Suprapubic skin (tissue), 4 donors: ENCODE measurements around the gene TMEM170A.
"Not testable (repeated sequence)": the region's sequence is repeated elsewhere in the genome, so short reads cannot be mapped to it uniquely, and the experiment has no call there.

Source experiments
- CTCF ChIP-seq, 2 donors: fragments of 200-600 bp in 1 of 2; fragments of 450-650 bp in 1 of 2; sonication (generic) in 1 of 2; IDR thresholded peaks; one replicate each; pipeline ENCODE4 v1.5.1; 2016 to 2019; ENCODE audit warnings: antibody characterized with exemption in 2 of 2, mild to moderate bottlenecking in 1 of 2, moderate library complexity in 1 of 2
- EP300 ChIP-seq: sonication (generic); formaldehyde crosslinking; IDR thresholded peaks from one replicate; pipeline ENCODE4 v1.6.1; 2017; ENCODE audit warnings: antibody characterized with exemption
- POLR2AphosphoS5 ChIP-seq, 3 donors: sonication (generic); formaldehyde crosslinking; IDR thresholded peaks; one replicate each; pipeline ENCODE4 v1.6.1; 2017; ENCODE audit warnings: antibody characterized with exemption in 3 of 3

GRCh38 chr16:75426524-75426923 lies 38.0 kb downstream of the TMEM170A start:
- TF ChIP-seq POLR2AphosphoS5 (IDR thresholded peaks at IDR 0.05); CTCF (IDR thresholded peaks at IDR 0.05); EP300: not testable (repeated sequence)
